HepG2 (cell line): ENCODE results near the gene MAN1B1. TPM values are rescaled to one million over a fixed set of nuclear protein-coding genes. Genes with fewer than 3 reads are reported as not detected.

ENCODE experiments used
- CEBPZ ChIP-seq: IDR thresholded peaks from 2 replicates; pipeline ENCODE4 v1.6.1; 2012; ENCODE audit warnings: low read length, improper control_type of control experiment
- DMAP1 ChIP-seq: IDR thresholded peaks from 2 replicates; pipeline ENCODE4 v1.6.1; 2016
- FOSL1 ChIP-seq: sonication (generic); formaldehyde crosslinking; IDR thresholded peaks from 2 replicates; pipeline ENCODE4 v1.9.0; 2021; ENCODE audit warnings: missing genetic modification reagents, borderline replicate concordance
- FOXM1 ChIP-seq: sonication (generic); formaldehyde crosslinking; IDR thresholded peaks from 2 replicates; pipeline ENCODE4 v1.5.0; 2020; ENCODE audit warnings: missing genetic modification reagents
- KLF11 ChIP-seq: IDR thresholded peaks from 2 replicates; pipeline ENCODE4 v1.6.1; 2016; ENCODE audit warnings: missing compliant biosample characterization
- MAF1 ChIP-seq: sonication (generic); formaldehyde crosslinking; IDR thresholded peaks from 2 replicates; pipeline ENCODE4 v1.5.0; 2020; ENCODE audit warnings: missing genetic modification reagents, borderline replicate concordance
- MBNL3 ChIP-seq: fragments of 250-450 bp; sonication (Bioruptor Pico); conservative IDR thresholded peaks from 2 replicates; pipeline ENCODE4 v1.8.0; 2022; ENCODE audit warnings: mild to moderate bottlenecking, inconsistent platforms
- NFATC3 ChIP-seq: sonication (generic); formaldehyde crosslinking; IDR thresholded peaks from 2 replicates; pipeline ENCODE4 v1.5.1; 2020; ENCODE audit warnings: mild to moderate bottlenecking, missing genetic modification reagents
- NFE2 ChIP-seq: sonication (generic); formaldehyde crosslinking; IDR thresholded peaks from 2 replicates; pipeline ENCODE4 v1.4.0; 2020; ENCODE audit warnings: missing genetic modification reagents
- TSC22D2 ChIP-seq: sonication (generic); formaldehyde crosslinking; IDR thresholded peaks from 2 replicates; pipeline ENCODE4 v1.5.1; 2020; ENCODE audit warnings: missing genetic modification reagents, mild to moderate bottlenecking, borderline replicate concordance
- ZBTB43 ChIP-seq: sonication (generic); formaldehyde crosslinking; conservative IDR thresholded peaks from 2 replicates; pipeline ENCODE4 v1.4.0; 2020; ENCODE audit warnings: missing genetic modification reagents
- ZNF136 ChIP-seq: sonication (generic); formaldehyde crosslinking; IDR thresholded peaks from 2 replicates; pipeline ENCODE4 v1.8.1; 2022; ENCODE audit warnings: low read depth, mild to moderate bottlenecking, moderate library complexity, missing genetic modification reagents
- ZNF18 ChIP-seq: sonication (generic); formaldehyde crosslinking; IDR thresholded peaks from 2 replicates; pipeline ENCODE4 v1.8.0; 2022; ENCODE audit warnings: mild to moderate bottlenecking, missing genetic modification reagents; ENCODE audit not compliant: insufficient replicate concordance
- ZNF460 ChIP-seq: sonication (generic); formaldehyde crosslinking; IDR thresholded peaks from 2 replicates; pipeline ENCODE4 v1.5.1; 2020; ENCODE audit warnings: missing genetic modification reagents, mild to moderate bottlenecking, borderline replicate concordance
- ZNF496 ChIP-seq: sonication (generic); formaldehyde crosslinking; IDR thresholded peaks from 2 replicates; pipeline ENCODE4 v1.8.1; 2023; ENCODE audit warnings: mild to moderate bottlenecking, moderate library complexity, missing genetic modification reagents; ENCODE audit not compliant: insufficient replicate concordance
- ZNF597 ChIP-seq: sonication (generic); formaldehyde crosslinking; IDR thresholded peaks from 2 replicates; pipeline ENCODE4 v1.5.0; 2020; ENCODE audit warnings: missing genetic modification reagents
- ZNF704 ChIP-seq: sonication (generic); formaldehyde crosslinking; IDR thresholded peaks from 2 replicates; pipeline ENCODE4 v1.8.1; 2023; ENCODE audit warnings: mild to moderate bottlenecking, inconsistent platforms, moderate library complexity, missing genetic modification reagents, borderline replicate concordance
- ZNF770 ChIP-seq: sonication (generic); formaldehyde crosslinking; IDR thresholded peaks from 2 replicates; pipeline ENCODE4 v1.5.0; 2020; ENCODE audit warnings: mild to moderate bottlenecking, missing genetic modification reagents
- polyA plus RNA-seq, 8 experiments: library from polyadenylated mRNA; depleted of rRNA in 3 of 8; stranded (reverse) in 7 of 8; unstranded in 1 of 8; fragments of >200 nt; fragmentation: Illumina TruSeq in 4 of 8; extraction: Trizol in 4 of 8; gene quantifications; 2 replicates each; pipeline versions ENCODE4 v1.2.1 to v1.2.3, GENCODE V29; 2011 to 2016; ENCODE audit warnings: low read depth in 4 of 8, missing spikeins in 1 of 8, mixed read lengths in 1 of 8; ENCODE audit not compliant: insufficient read depth in 1 of 8
- total RNA-seq, 5 experiments: library from RNA; depleted of rRNA; stranded (reverse); fragments of >200 nt; fragmentation: Illumina TruSeq; extraction: Trizol; gene quantifications; 2 replicates each; pipeline ENCODE4 v1.2.3, GENCODE V29; 2016; ENCODE audit warnings: low read depth in 1 of 5

Gene MAN1B1
- total and polyA plus RNA-seq, 2 of the 13 experiments (the other 11 are each of a cell fraction or from before 2014, with no cell fraction given) = 48.9 to 59.5 TPM

GRCh38 chr9:137070201-137070905 lies 16.4 kb upstream of the MAN1B1 start, which contains the start of gene SAPCD2 (continued):
- TF ChIP-seq ZNF770 (CRISPR knock-in tag) = 0 out of 2 replicates have a peak, but pooled peaks have one; percentile 40
- TF ChIP-seq TSC22D2 (CRISPR knock-in tag) = no peak
- no peak for TF ChIP-seq NFE2
- 0 out of 2 replicates have a peak, but pooled peaks have one; percentile 16 for TF ChIP-seq KLF11
- TF ChIP-seq ZNF597 = no peak
- no peak for TF ChIP-seq ZNF704 (CRISPR knock-in tag)
- TF ChIP-seq ZNF136 (CRISPR knock-in tag) = no peak
- no peak for TF ChIP-seq FOSL1
- no peak for TF ChIP-seq ZNF18 (CRISPR knock-in tag)
- 0 out of 2 replicates have a peak, but pooled peaks have one; percentile 32 for TF ChIP-seq FOXM1 (CRISPR knock-in tag)
- peak; percentile 42; the same call in 1 of the 2 replicates for TF ChIP-seq ZBTB43 (CRISPR knock-in tag)
- no peak for TF ChIP-seq ZNF460 (CRISPR knock-in tag)
- peak; percentile 42; the same call in 1 of the 2 replicates for TF ChIP-seq DMAP1 (CRISPR knock-in tag)
- TF ChIP-seq NFATC3 (CRISPR knock-in tag) = no peak
- no peak for TF ChIP-seq MAF1 (CRISPR knock-in tag)
- TF ChIP-seq CEBPZ = no peak
- no peak for TF ChIP-seq ZNF496 (CRISPR knock-in tag)
- no peak for TF ChIP-seq MBNL3 (CRISPR knock-in tag)
